KMS-11 (cell line): ENCODE results near the gene OAF.

ENCODE experiments used
- H2AFZ ChIP-seq: fragments of 200-600 bp; sonication (generic); 2 replicates; pipeline ENCODE4 v1.6.1; 2016; ENCODE audit warnings: antibody characterized with exemption, mixed run types, low read depth
- H3K27ac ChIP-seq: fragments of 200-600 bp; sonication (generic); 2 replicates; pipeline ENCODE4 v1.6.1; 2016; ENCODE audit warnings: mild to moderate bottlenecking, mixed run types
- H3K27me3 ChIP-seq: fragments of 200-600 bp; sonication (generic); 2 replicates; pipeline ENCODE4 v1.6.1; 2017; ENCODE audit warnings: mild to moderate bottlenecking, low read depth, mixed run types, moderate library complexity; ENCODE audit not compliant: insufficient read depth
- H3K36me3 ChIP-seq: fragments of 200-600 bp; sonication (generic); 2 replicates; pipeline ENCODE4 v1.6.1; 2017; ENCODE audit warnings: mild to moderate bottlenecking, mixed run types; ENCODE audit not compliant: insufficient read depth
- H3K4me1 ChIP-seq: fragments of 200-600 bp; sonication (generic); 2 replicates; pipeline ENCODE4 v1.6.1; 2016; ENCODE audit warnings: mild to moderate bottlenecking, low read depth, mixed run types; ENCODE audit not compliant: poor library complexity, severe bottlenecking
- H3K4me2 ChIP-seq: fragments of 200-600 bp; sonication (generic); 2 replicates; pipeline ENCODE4 v1.7.0; 2016; ENCODE audit warnings: mild to moderate bottlenecking, mixed run types
- H3K4me3 ChIP-seq: fragments of 200-600 bp; sonication (generic); IDR thresholded peaks from 2 replicates; pipeline ENCODE4 v1.6.1; 2017; ENCODE audit warnings: low read depth, low read length, mixed read lengths; ENCODE audit not compliant: insufficient read depth
- H3K79me2 ChIP-seq: fragments of 200-600 bp; sonication (generic); 2 replicates; pipeline ENCODE4 v1.6.1; 2016; ENCODE audit warnings: low read depth, mixed run types; ENCODE audit not compliant: insufficient read depth
- H3K9ac ChIP-seq: fragments of 200-600 bp; sonication (generic); 2 replicates; pipeline ENCODE4 v1.6.1; 2016; ENCODE audit warnings: mild to moderate bottlenecking, mixed run types
- H4K20me1 ChIP-seq: fragments of 200-600 bp; sonication (generic); 2 replicates; pipeline ENCODE4 v1.6.1; 2016; ENCODE audit warnings: mild to moderate bottlenecking, mixed run types; ENCODE audit not compliant: insufficient read depth
- TF ChIP-seq, protein P1 (sequence below): fragments of 200-600 bp; sonication (generic); conservative IDR thresholded peaks from 2 replicates; pipeline ENCODE4 v1.6.1; 2017; ENCODE audit warnings: low read depth, mild to moderate bottlenecking, antibody characterized with exemption, low read length, moderate library complexity, mixed read lengths

OAF gene

DNA sequence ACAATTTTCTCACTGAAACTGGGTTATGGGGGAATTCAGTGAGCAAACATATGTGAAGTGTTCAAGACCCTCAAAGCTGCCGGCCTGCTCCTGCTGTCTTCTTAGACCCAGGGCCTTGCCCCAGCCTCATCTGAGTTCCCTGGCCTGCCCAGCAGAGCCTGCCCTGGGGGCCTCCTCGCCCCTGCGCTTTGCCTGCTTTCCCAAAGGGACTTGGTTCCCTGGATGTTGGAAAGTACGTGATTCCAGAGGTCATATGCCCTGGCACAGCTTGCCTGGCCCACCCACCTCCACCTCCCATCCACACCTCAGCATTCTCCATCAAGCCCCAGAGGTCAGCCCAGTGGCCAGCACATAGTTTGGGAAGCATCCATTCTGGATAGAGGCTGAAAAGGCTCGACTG lies 15.4 kb downstream of the OAF start:
- Histone ChIP-seq H3K36me3 (no peaks in the 10 kb centered on the region), H3K4me2 (no peak overlapping the region)

DNA sequence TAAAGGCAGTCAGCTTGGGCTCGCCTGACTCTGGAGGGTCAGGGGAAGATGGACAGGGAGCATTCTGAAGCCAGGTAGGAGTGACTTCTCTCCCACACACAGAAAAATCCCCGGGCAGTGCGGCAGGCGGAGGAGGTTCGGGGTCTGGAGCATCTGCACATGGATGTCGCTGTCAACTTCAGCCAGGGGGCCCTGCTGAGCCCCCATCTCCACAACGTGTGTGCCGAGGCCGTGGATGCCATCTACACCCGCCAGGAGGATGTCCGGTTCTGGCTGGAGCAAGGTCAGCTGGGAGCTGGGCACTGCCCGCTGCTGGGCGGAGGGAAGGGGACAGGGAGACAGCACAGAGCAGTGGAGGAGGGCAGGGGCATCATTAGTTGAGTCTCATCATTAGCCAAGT lies 15.9 kb downstream of the OAF start:
- Histone ChIP-seq H3K27ac (no peak overlapping the region), H3K79me2 (no peaks in the 10 kb centered on the region), H3K36me3 (no peaks in the 10 kb centered on the region), H3K4me1 (no peaks in the 10 kb centered on the region), H4K20me1 (no peaks in the 10 kb centered on the region), H3K4me2 (no peak overlapping the region), H2AFZ (no peak overlapping the region), H3K9ac (no peak overlapping the region), H3K27me3 (no peaks in the 10 kb centered on the region), H3K4me3 (no peak overlapping the region)
- TF ChIP-seq, protein P1, sequence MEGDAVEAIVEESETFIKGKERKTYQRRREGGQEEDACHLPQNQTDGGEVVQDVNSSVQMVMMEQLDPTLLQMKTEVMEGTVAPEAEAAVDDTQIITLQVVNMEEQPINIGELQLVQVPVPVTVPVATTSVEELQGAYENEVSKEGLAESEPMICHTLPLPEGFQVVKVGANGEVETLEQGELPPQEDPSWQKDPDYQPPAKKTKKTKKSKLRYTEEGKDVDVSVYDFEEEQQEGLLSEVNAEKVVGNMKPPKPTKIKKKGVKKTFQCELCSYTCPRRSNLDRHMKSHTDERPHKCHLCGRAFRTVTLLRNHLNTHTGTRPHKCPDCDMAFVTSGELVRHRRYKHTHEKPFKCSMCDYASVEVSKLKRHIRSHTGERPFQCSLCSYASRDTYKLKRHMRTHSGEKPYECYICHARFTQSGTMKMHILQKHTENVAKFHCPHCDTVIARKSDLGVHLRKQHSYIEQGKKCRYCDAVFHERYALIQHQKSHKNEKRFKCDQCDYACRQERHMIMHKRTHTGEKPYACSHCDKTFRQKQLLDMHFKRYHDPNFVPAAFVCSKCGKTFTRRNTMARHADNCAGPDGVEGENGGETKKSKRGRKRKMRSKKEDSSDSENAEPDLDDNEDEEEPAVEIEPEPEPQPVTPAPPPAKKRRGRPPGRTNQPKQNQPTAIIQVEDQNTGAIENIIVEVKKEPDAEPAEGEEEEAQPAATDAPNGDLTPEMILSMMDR = no peak

More for the DNA sequence above, 15.4 kb downstream of the OAF start:
- no peaks in the 10 kb centered on the region for H4K20me1 ChIP-seq
- H3K27me3 ChIP-seq = no peaks in the 10 kb centered on the region
- H3K9ac ChIP-seq = no peak overlapping the region
- TF ChIP-seq, protein P1 = no peak
- no peaks in the 10 kb centered on the region for H3K79me2 ChIP-seq
- H2AFZ ChIP-seq = no peak overlapping the region
- peaks cover 3% of the 10 kb centered on the region for H3K4me1 ChIP-seq
- no peak overlapping the region for H3K4me3 ChIP-seq
- no peak overlapping the region for H3K27ac ChIP-seq

DNA sequence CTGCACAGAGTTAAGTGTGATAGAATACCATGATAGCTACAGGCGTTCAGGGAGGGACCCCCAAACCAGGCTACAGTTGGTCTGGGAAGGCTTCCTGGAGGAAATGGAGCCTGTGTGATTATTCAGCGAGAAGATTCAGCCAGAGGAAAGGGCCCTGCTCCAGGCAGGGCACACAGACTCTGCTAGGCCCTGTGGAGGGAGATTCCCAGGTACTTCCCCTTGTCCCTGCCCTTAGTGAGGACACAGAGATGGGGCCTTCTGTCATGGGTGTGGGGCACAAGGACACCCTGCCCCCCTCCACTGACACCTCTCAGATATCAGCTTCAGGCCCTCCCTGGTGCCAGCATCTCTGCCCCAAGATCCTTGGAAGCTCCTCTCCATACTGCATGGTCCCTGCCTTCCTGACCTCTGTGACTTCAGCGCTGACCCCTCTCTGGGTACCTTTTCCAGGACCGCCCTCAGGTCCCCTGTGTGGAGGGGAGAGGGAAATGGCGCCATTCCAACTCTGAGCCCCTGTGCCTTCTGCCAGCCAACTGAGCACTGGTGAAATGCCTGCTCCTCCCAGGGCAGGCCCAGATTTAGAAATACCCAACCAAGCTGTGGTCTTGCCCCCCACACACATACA lies 16.5 kb downstream of the OAF start:
- Histone ChIP-seq H3K27me3 (no peaks in the 10 kb centered on the region), H3K4me2 (no peak overlapping the region), H4K20me1 (no peaks in the 10 kb centered on the region), H3K4me1 (no peaks in the 10 kb centered on the region), H3K9ac (no peak overlapping the region), H2AFZ (no peak overlapping the region), H3K79me2 (no peaks in the 10 kb centered on the region), H3K27ac (no peak overlapping the region), H3K36me3 (no peaks in the 10 kb centered on the region), H3K4me3 (no peak overlapping the region)
- TF ChIP-seq, protein P1 = no peak

DNA sequence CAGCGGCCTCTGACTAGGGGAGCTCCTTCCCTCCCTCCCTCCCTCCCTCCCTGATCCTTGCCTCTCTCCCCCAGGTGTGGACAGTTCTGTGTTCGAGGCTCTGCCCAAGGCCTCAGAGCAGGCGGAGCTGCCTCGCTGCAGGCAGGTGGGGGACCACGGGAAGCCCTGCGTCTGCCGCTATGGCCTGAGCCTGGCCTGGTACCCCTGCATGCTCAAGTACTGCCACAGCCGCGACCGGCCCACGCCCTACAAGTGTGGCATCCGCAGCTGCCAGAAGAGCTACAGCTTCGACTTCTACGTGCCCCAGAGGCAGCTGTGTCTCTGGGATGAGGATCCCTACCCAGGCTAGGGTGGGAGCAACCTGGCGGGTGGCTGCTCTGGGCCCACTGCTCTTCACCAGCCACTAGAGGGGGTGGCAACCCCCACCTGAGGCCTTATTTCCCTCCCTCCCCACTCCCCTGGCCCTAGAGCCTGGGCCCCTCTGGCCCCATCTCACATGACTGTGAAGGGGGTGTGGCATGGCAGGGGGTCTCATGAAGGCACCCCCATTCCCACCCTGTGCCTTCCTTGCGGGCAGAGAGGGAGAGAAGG lies 18.1 kb downstream of the OAF start:
- no peak overlapping the region for H3K4me3 ChIP-seq

More for the DNA sequence above, 18.1 kb downstream of the OAF start:
- Histone ChIP-seq H4K20me1 (no peaks in the 10 kb centered on the region), H3K4me1 (no peaks in the 10 kb centered on the region), H3K27me3 (no peaks in the 10 kb centered on the region), H2AFZ (no peak overlapping the region), H3K4me2 (no peak overlapping the region), H3K9ac (no peak overlapping the region), H3K36me3 (no peaks in the 10 kb centered on the region), H3K79me2 (no peaks in the 10 kb centered on the region), H3K27ac (no peak overlapping the region)
- TF ChIP-seq, protein P1 = no peak; the same call in 1 of the 2 replicates
